H1 (cell line): ENCODE data around the gene SHANK2. TPM values are rescaled to one million over a fixed set of nuclear protein-coding genes. Genes with fewer than 3 reads are reported as not detected.

Experiments used
- SIN3A ChIP-seq, 2 experiments: IDR thresholded peaks in 1 of 2; conservative IDR thresholded peaks in 1 of 2; 2 replicates each; pipeline ENCODE4 v1.6.1; 2011 to 2012; ENCODE audit warnings: low read length in 2 of 2, improper control_type of control experiment in 1 of 2, low read depth in 1 of 2, mild to moderate bottlenecking in 1 of 2
- TEAD4 ChIP-seq: IDR thresholded peaks from 2 replicates; pipeline ENCODE4 v1.6.1; 2012; ENCODE audit warnings: low read depth, low read length, inconsistent platforms, mixed read lengths
- polyA plus RNA-seq, 7 experiments: library from polyadenylated mRNA; depleted of rRNA in 3 of 7; stranded (reverse) in 5 of 7; unstranded in 2 of 7; fragments of >200 nt in 5 of 7; fragments of 200-250 nt in 2 of 7; gene quantifications; 1 replicate in 5 of 7; 2 replicates in 1 of 7; 4 replicates in 1 of 7; pipeline versions ENCODE4 v1.2.1 to v1.2.3, GENCODE V29; 2011 to 2013; ENCODE audit warnings: missing spikeins in 2 of 7, mixed read lengths in 2 of 7
- total RNA-seq: library from RNA; stranded (reverse); fragmentation: NEBNext Ultra II Directional; extraction: Animal tissue kit (Norgen Biotek cat#: 25700); gene quantifications from 2 replicates; pipeline ENCODE4 v1.2.1, GENCODE V29; 2021
- TF ChIP-seq, protein P1 (sequence below): IDR thresholded peaks from 2 replicates; pipeline ENCODE4 v1.6.1; 2012; ENCODE audit warnings: low read length, inconsistent platforms

The SHANK2 gene
- total and polyA plus RNA-seq, 2 of the 8 experiments (the other 6 are each of a cell fraction or from before 2014, with no cell fraction given): 10.1 to 54.2 TPM

DNA sequence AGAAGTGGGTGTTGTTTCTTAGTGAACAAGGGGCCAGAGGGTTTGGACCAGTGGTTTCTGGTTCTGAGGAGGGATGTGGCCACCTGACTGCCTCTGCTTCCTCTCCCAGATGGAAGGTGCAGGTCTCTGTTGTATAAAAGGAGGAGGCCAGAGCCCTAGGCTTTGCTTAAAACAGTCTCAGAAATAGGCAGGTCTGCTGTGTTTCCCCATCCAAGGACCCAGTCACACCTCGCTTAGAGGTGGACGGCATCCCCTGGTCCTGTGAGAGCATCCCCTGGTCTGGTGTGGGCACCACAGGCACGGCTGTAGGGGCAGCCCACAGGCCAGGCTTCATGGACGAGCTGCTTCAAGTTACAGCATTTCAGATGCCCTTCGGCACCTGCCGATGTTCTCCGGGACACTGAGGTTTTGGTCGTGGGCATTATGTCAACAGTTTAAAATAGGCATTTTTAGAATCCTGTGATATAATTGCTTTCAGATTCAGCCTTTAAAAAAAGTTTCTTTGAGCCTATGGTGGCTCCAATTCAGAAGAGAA lies 45.7 kb upstream of the SHANK2 start (continued):
- TF ChIP-seq, protein P1, sequence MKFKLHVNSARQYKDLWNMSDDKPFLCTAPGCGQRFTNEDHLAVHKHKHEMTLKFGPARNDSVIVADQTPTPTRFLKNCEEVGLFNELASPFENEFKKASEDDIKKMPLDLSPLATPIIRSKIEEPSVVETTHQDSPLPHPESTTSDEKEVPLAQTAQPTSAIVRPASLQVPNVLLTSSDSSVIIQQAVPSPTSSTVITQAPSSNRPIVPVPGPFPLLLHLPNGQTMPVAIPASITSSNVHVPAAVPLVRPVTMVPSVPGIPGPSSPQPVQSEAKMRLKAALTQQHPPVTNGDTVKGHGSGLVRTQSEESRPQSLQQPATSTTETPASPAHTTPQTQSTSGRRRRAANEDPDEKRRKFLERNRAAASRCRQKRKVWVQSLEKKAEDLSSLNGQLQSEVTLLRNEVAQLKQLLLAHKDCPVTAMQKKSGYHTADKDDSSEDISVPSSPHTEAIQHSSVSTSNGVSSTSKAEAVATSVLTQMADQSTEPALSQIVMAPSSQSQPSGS: no peak
- TF ChIP-seq SIN3A (conservative IDR thresholded peaks at IDR 0.05 in 1 of 2, IDR thresholded peaks at IDR 0.05 in 1 of 2; ENCODE audit: low read depth in 1 of 2, low read length in 2 of 2) (no peak), TEAD4 (no peak)
